Osteocyte (in vitro differentiated cells): ENCODE data around the gene ITPR1. TPM values are rescaled to one million over a fixed set of nuclear protein-coding genes. Genes with fewer than 3 reads are reported as not detected.

Experiments used
- DNase-seq: peaks from one replicate; pipeline ENCODE4 v3.0.0; 2021; ENCODE audit warnings: mixed read lengths; ENCODE audit not compliant: unreplicated experiment; ENCODE audit errors: extremely low spot score
- H3K27ac Mint-ChIP-seq: one replicate; pipeline ENCODE4 v1.8.0; 2021; ENCODE audit warnings: mild to moderate bottlenecking, mixed read lengths; ENCODE audit not compliant: unreplicated experiment
- H3K27me3 Mint-ChIP-seq: one replicate; pipeline ENCODE4 v1.8.0; 2021; ENCODE audit warnings: mixed read lengths; ENCODE audit not compliant: unreplicated experiment
- H3K36me3 Mint-ChIP-seq: one replicate; pipeline ENCODE4 v1.8.0; 2021; ENCODE audit warnings: mixed read lengths; ENCODE audit not compliant: unreplicated experiment
- H3K4me1 Mint-ChIP-seq: one replicate; pipeline ENCODE4 v1.8.0; 2021; ENCODE audit warnings: mixed read lengths; ENCODE audit not compliant: unreplicated experiment
- H3K4me3 Mint-ChIP-seq: one replicate; pipeline ENCODE4 v1.8.0; 2021; ENCODE audit warnings: mild to moderate bottlenecking, moderate library complexity, mixed read lengths; ENCODE audit not compliant: unreplicated experiment
- H3K9me3 Mint-ChIP-seq: one replicate; pipeline ENCODE4 v1.8.0; 2021; ENCODE audit warnings: mixed read lengths; ENCODE audit not compliant: unreplicated experiment
- CTCF ChIP-seq: fragments of 200-600 bp; sonication (generic); IDR thresholded peaks from 2 replicates; pipeline ENCODE4 v1.5.0; 2021; ENCODE audit warnings: antibody characterized with exemption, mild to moderate bottlenecking, moderate library complexity
- total RNA-seq: library from RNA; stranded (reverse); gene quantifications from 2 replicates; pipeline ENCODE4 v1.2.1, GENCODE V29; 2021

The ITPR1 gene
- total RNA-seq, 1 donor from 2014 or later, result 34.3 TPM

- no peak for TF ChIP-seq CTCF
- DNase-seq, result no peak
- H3K36me3 Mint-ChIP-seq, result no peaks in the 10 kb centered on the region
- H3K27me3 Mint-ChIP-seq, result no peaks in the 10 kb centered on the region
- no peaks in the 10 kb centered on the region for H3K9me3 Mint-ChIP-seq
- peaks cover 9% of the 10 kb centered on the region for H3K4me1 Mint-ChIP-seq
- H3K4me3 Mint-ChIP-seq, result no peak overlapping the region
- H3K27ac Mint-ChIP-seq, result no peak overlapping the region
Measured at GRCh38 chr3:4462369-4463040, 30.6 kb upstream of the ITPR1 start.

- DNase-seq, result no peak
Measured at GRCh38 chr3:4464576-4464975, 28.6 kb upstream of the ITPR1 start.

GRCh38 chr3:4466741-4467521 is 26.2 kb upstream of the ITPR1 start, which contains the start of gene SUMF1:
Gene SUMF1, minus strand, starts transcription at chr3:4467269. Its CDS starts 24 bp downstream, at chr3:4467245.
- peaks cover 23% of the 10 kb centered on the region for H3K27me3 Mint-ChIP-seq
- TF ChIP-seq CTCF, result no peak
- no peaks in the 10 kb centered on the region for H3K9me3 Mint-ChIP-seq
- peaks cover 9% of the 10 kb centered on the region for H3K4me1 Mint-ChIP-seq
- H3K27ac Mint-ChIP-seq, result peak within 1 kb of the TSS; percentile 78
- peak; percentile 89 for DNase-seq
- H3K36me3 Mint-ChIP-seq, result no peaks in the 10 kb centered on the region
- peak within 1 kb of the TSS; percentile 88 for H3K4me3 Mint-ChIP-seq

More at GRCh38 chr3:4464576-4464975, 28.6 kb upstream of the ITPR1 start:
- Mint-ChIP-seq H3K9me3 (no peaks in the 10 kb centered on the region), H3K27me3 (peaks cover 3% of the 10 kb centered on the region), H3K4me3 (peak overlapping the region; percentile 33), H3K27ac (no peak overlapping the region), H3K36me3 (no peaks in the 10 kb centered on the region), H3K4me1 (peaks cover 9% of the 10 kb centered on the region)
- no peak for TF ChIP-seq CTCF

GRCh38 chr3:4467522-4467867 is 25.7 kb upstream of the ITPR1 start:
- peak overlapping the region; percentile 88 for H3K4me3 Mint-ChIP-seq
- no peaks in the 10 kb centered on the region for H3K36me3 Mint-ChIP-seq

More at GRCh38 chr3:4467522-4467867, 25.7 kb upstream of the ITPR1 start:
- Mint-ChIP-seq H3K27ac (peak overlapping the region; percentile 78), H3K9me3 (no peaks in the 10 kb centered on the region), H3K27me3 (peaks cover 26% of the 10 kb centered on the region), H3K4me1 (peaks cover 9% of the 10 kb centered on the region)
- DNase-seq, result no peak
- TF ChIP-seq CTCF, result no peak
